Activated CD8-positive, alpha-beta memory T cell treated with anti-CD3 and anti-CD28 coated beads for 4 hours (primary cell): ENCODE measurements around the gene NRARP.

Experiments
- DNase-seq, 2 donors: peaks; one replicate each; pipeline ENCODE4 v3.0.0-alpha.2; 2020; ENCODE audit warnings: low read depth in 2 of 2

The NRARP gene

GRCh38 chr9:137298401-137299202 lies 3.5 kb downstream of the NRARP start:
- DNase-seq, result no peak

- DNase-seq, result no peak
Measured at GRCh38 chr9:137297966-137298365, 4.1 kb downstream of the NRARP start.

GRCh38 chr9:137296670-137297664 lies 5.1 kb downstream of the NRARP start:
- no peak for DNase-seq

- no peak for DNase-seq
Measured at GRCh38 chr9:137295849-137296669, 6.0 kb downstream of the NRARP start.

GRCh38 chr9:137295238-137295811 lies 6.7 kb downstream of the NRARP start:
- no peak for DNase-seq

GRCh38 chr9:137294681-137295237 lies 7.3 kb downstream of the NRARP start:
- no peak for DNase-seq

- no peak for DNase-seq
Measured at GRCh38 chr9:137294091-137294680, 7.9 kb downstream of the NRARP start.

GRCh38 chr9:137293482-137294090 lies 8.5 kb downstream of the NRARP start:
- no peak for DNase-seq

GRCh38 chr9:137293094-137293481 lies 9.0 kb downstream of the NRARP start:
- DNase-seq, result no peak

GRCh38 chr9:137286975-137287383 lies 15.1 kb downstream of the NRARP start:
- no peak for DNase-seq

GRCh38 chr9:137281345-137282116 lies 20.5 kb downstream of the NRARP start:
- DNase-seq, result no peak

- no peak for DNase-seq
Measured at GRCh38 chr9:137280474-137281344, 21.4 kb downstream of the NRARP start.

GRCh38 chr9:137279741-137280473 lies 22.2 kb downstream of the NRARP start:
- no peak for DNase-seq

- DNase-seq, result no peak
Measured at GRCh38 chr9:137278721-137279711, 23.1 kb downstream of the NRARP start.

- no peak for DNase-seq
Measured at GRCh38 chr9:137278061-137278701, 23.9 kb downstream of the NRARP start.
